Hepatocyte (in vitro differentiated cells): ENCODE measurements around the gene ATP5PB. TPM values are rescaled to one million over a fixed set of nuclear protein-coding genes. Genes with fewer than 3 reads are reported as not detected.

ENCODE experiments used
- DNase-seq: peaks from one replicate; pipeline ENCODE4 v3.0.0-alpha.2; 2016; ENCODE audit warnings: low spot score
- H2AFZ ChIP-seq: fragments of 200-600 bp; sonication (generic); 2 replicates; pipeline ENCODE4 v1.6.0; 2016; ENCODE audit warnings: antibody characterized with exemption, mild to moderate bottlenecking
- H3K27ac ChIP-seq: fragments of 200-600 bp; sonication (generic); 2 replicates; pipeline ENCODE4 v1.5.1; 2016; ENCODE audit warnings: mild to moderate bottlenecking
- H3K27me3 ChIP-seq: fragments of 200-600 bp; sonication (generic); 2 replicates; pipeline ENCODE4 v1.6.1; 2016
- H3K36me3 ChIP-seq: fragments of 200-600 bp; sonication (generic); replicated peaks from 2 replicates; pipeline ENCODE4 v1.5.1; 2016; ENCODE audit warnings: low read depth; ENCODE audit not compliant: insufficient read depth
- H3K4me1 ChIP-seq: fragments of 200-600 bp; sonication (generic); 2 replicates; pipeline ENCODE4 v1.5.1; 2016; ENCODE audit warnings: mild to moderate bottlenecking, moderate library complexity; ENCODE audit not compliant: insufficient read depth
- H3K4me2 ChIP-seq: fragments of 200-600 bp; sonication (generic); 2 replicates; pipeline ENCODE4 v1.6.0; 2016
- H3K4me3 ChIP-seq: fragments of 200-600 bp; sonication (generic); 2 replicates; pipeline ENCODE4 v1.5.1; 2016; ENCODE audit warnings: mild to moderate bottlenecking
- H3K79me2 ChIP-seq: fragments of 200-600 bp; sonication (generic); 2 replicates; pipeline ENCODE4 v1.6.0; 2017; ENCODE audit warnings: mild to moderate bottlenecking
- H3K9me2 ChIP-seq: fragments of 200-600 bp; sonication (generic); replicated peaks from 2 replicates; pipeline ENCODE4 v1.6.0; 2017; ENCODE audit warnings: mild to moderate bottlenecking; ENCODE audit not compliant: insufficient read depth
- H3K9me3 ChIP-seq: fragments of 200-600 bp; sonication (generic); 2 replicates; pipeline ENCODE4 v1.5.1; 2016; ENCODE audit warnings: low read depth, mild to moderate bottlenecking
- H4K20me1 ChIP-seq: fragments of 200-600 bp; sonication (generic); 2 replicates; pipeline ENCODE4 v1.6.0; 2016; ENCODE audit warnings: mild to moderate bottlenecking; ENCODE audit not compliant: insufficient read depth, poor library complexity, severe bottlenecking
- CTCF ChIP-seq: fragments of 200-600 bp; sonication (generic); IDR thresholded peaks from 2 replicates; pipeline ENCODE4 v1.5.1; 2016; ENCODE audit warnings: antibody characterized with exemption, mild to moderate bottlenecking; ENCODE audit not compliant: poor library complexity
- EZH2 ChIP-seq: fragments of 200-600 bp; sonication (generic); IDR thresholded peaks from 2 replicates; pipeline ENCODE4 v1.6.1; 2016; ENCODE audit warnings: antibody characterized with exemption, mild to moderate bottlenecking, borderline replicate concordance
- EZH2phosphoT487 ChIP-seq: fragments of 200-600 bp; sonication (generic); IDR thresholded peaks from one replicate; pipeline ENCODE4 v1.6.1; 2018; ENCODE audit warnings: antibody characterized with exemption, mild to moderate bottlenecking, low read depth, moderate library complexity; ENCODE audit not compliant: unreplicated experiment, severe bottlenecking
- WGBS: methylation state at CpG from one replicate; pipeline ENCODE4 v1.1.6; 2016; ENCODE audit warnings: low lambda C conversion rate; ENCODE audit errors: missing lambda C conversion rate; 5-methylcytosine and 5-hydroxymethylcytosine counted together
- polyA plus RNA-seq: library from polyadenylated mRNA; unstranded; fragments of >200 nt; fragmentation: Nextera tagmentation; extraction: Ambion mirVana; gene quantifications from 2 replicates; pipeline ENCODE4 v1.2.1, GENCODE V29; 2016
- total RNA-seq: library from RNA; depleted of rRNA; stranded (reverse); fragments of >200 nt; gene quantifications from 2 replicates; pipeline ENCODE4 v1.2.3, GENCODE V29; 2014

ATP5PB gene
- total and polyA plus RNA-seq, 2 experiments from 2014 or later, result 309 to 320 TPM

GRCh38 chr1:111404588-111404987 is 44.7 kb upstream of the ATP5PB start:
- Histone ChIP-seq H3K4me1 (no peaks in the 10 kb centered on the region), H3K79me2 (no peaks in the 10 kb centered on the region), H3K4me2 (no peak overlapping the region), H3K9me3 (no peaks in the 10 kb centered on the region), H2AFZ (no peak overlapping the region), H3K9me2 (no peaks in the 10 kb centered on the region), H3K27me3 (no peaks in the 10 kb centered on the region), H4K20me1 (no peaks in the 10 kb centered on the region), H3K27ac (no peak overlapping the region), H3K36me3 (no peaks in the 10 kb centered on the region), H3K4me3 (no peak overlapping the region)
- WGBS, result 76% methylated on average over 4 of the region's 4 CpGs
- no peak for DNase-seq
- TF ChIP-seq CTCF (no peak), EZH2 (no peak), EZH2phosphoT487 (no peak)

- Histone ChIP-seq H3K27ac (no peak overlapping the region), H3K9me3 (no peaks in the 10 kb centered on the region), H4K20me1 (no peaks in the 10 kb centered on the region), H3K4me1 (no peaks in the 10 kb centered on the region), H3K4me2 (no peak overlapping the region), H3K79me2 (no peaks in the 10 kb centered on the region), H3K36me3 (no peaks in the 10 kb centered on the region), H3K27me3 (no peaks in the 10 kb centered on the region), H3K9me2 (no peaks in the 10 kb centered on the region), H2AFZ (no peak overlapping the region), H3K4me3 (no peak overlapping the region)
- 3% methylated on average over 2 of the region's 2 CpGs for WGBS
- no peak for TF ChIP-seq EZH2
- no peak for TF ChIP-seq CTCF
- no peak for TF ChIP-seq EZH2phosphoT487
- peak; percentile 25 for DNase-seq
Observed at GRCh38 chr1:111406321-111406768, 42.9 kb upstream of the ATP5PB start.

GRCh38 chr1:111407301-111407700 is 42.0 kb upstream of the ATP5PB start:
- Histone ChIP-seq H3K36me3 (no peaks in the 10 kb centered on the region), H3K9me3 (no peaks in the 10 kb centered on the region), H3K4me1 (no peaks in the 10 kb centered on the region), H3K27ac (no peak overlapping the region), H2AFZ (no peak overlapping the region), H3K27me3 (no peaks in the 10 kb centered on the region), H4K20me1 (no peaks in the 10 kb centered on the region), H3K4me3 (no peak overlapping the region), H3K4me2 (no peak overlapping the region), H3K79me2 (no peaks in the 10 kb centered on the region), H3K9me2 (no peaks in the 10 kb centered on the region)
- TF ChIP-seq CTCF (no peak), EZH2 (no peak)
- no peak for DNase-seq
- WGBS, result 86% methylated on average over 6 of the region's 6 CpGs

- no peak for DNase-seq
- H3K4me1 ChIP-seq, result peaks cover 8% of the 10 kb centered on the region
- H2AFZ ChIP-seq, result no peak overlapping the region
- H3K9me2 ChIP-seq, result no peaks in the 10 kb centered on the region
- no peak overlapping the region for H3K4me2 ChIP-seq
- no peak overlapping the region for H3K4me3 ChIP-seq
- TF ChIP-seq CTCF (no peak), EZH2phosphoT487 (no peak), EZH2 (no peak)
- no peaks in the 10 kb centered on the region for H4K20me1 ChIP-seq
- WGBS, result 55% methylated on average over 2 of the region's 2 CpGs
- no peaks in the 10 kb centered on the region for H3K27me3 ChIP-seq
- H3K79me2 ChIP-seq, result no peaks in the 10 kb centered on the region
- H3K27ac ChIP-seq, result no peak overlapping the region
- H3K36me3 ChIP-seq, result no peaks in the 10 kb centered on the region
- H3K9me3 ChIP-seq, result no peaks in the 10 kb centered on the region
Observed at GRCh38 chr1:111412839-111413238, 36.4 kb upstream of the ATP5PB start.
